Liver (tissue), 9 donors: Measurements from ENCODE around the gene MGRN1. TPM values are rescaled to one million over a fixed set of nuclear protein-coding genes. Genes with fewer than 3 reads are reported as not detected.

Source experiments
- DNase-seq: peaks from one replicate; pipeline ENCODE4 v3.0.0-alpha.2; 2017; ENCODE audit warnings: low spot score
- H3K27ac ChIP-seq, 2 donors: one replicate each; pipeline ENCODE4 v1.7.0; 2013; ENCODE audit warnings: inconsistent platforms in 2 of 2, low read length in 2 of 2, control low read depth in 1 of 2, low read depth in 1 of 2, mild to moderate bottlenecking in 1 of 2
- H3K27me3 ChIP-seq, 4 donors: one replicate each; pipeline versions ENCODE4 v1.6.1 to v1.7.0; 2013; ENCODE audit warnings: low read length in 3 of 4, inconsistent platforms in 1 of 4, mild to moderate bottlenecking in 1 of 4, moderate library complexity in 1 of 4; ENCODE audit not compliant: control insufficient read depth in 4 of 4, insufficient read depth in 4 of 4
- H3K36me3 ChIP-seq, 4 donors: one replicate each; pipeline versions ENCODE4 v1.6.1 to v1.7.0; 2013; ENCODE audit warnings: low read length in 3 of 4, mild to moderate bottlenecking in 3 of 4, low read depth in 1 of 4, moderate library complexity in 1 of 4; ENCODE audit not compliant: control insufficient read depth in 4 of 4, insufficient read depth in 3 of 4
- H3K4me1 ChIP-seq, 4 donors: one replicate each; pipeline versions ENCODE4 v1.6.1 to v1.7.0; 2013; ENCODE audit warnings: low read length in 3 of 4, mild to moderate bottlenecking in 3 of 4, moderate library complexity in 1 of 4; ENCODE audit not compliant: control insufficient read depth in 4 of 4, insufficient read depth in 4 of 4
- H3K4me3 ChIP-seq, 3 donors: one replicate each; pipeline versions ENCODE4 v1.6.1 to v1.7.0; 2013; ENCODE audit warnings: low read length in 3 of 3, control low read depth in 1 of 3, low read depth in 1 of 3, mild to moderate bottlenecking in 1 of 3
- H3K9ac ChIP-seq, 2 donors: one replicate each; pipeline ENCODE4 v1.7.0; 2013; ENCODE audit warnings: low read length in 2 of 2, mild to moderate bottlenecking in 2 of 2, moderate library complexity in 2 of 2, control low read depth in 1 of 2, low read depth in 1 of 2
- H3K9me3 ChIP-seq, 4 donors: one replicate each; pipeline versions ENCODE4 v1.6.1 to v1.7.0; 2013; ENCODE audit warnings: low read length in 3 of 4; ENCODE audit not compliant: control insufficient read depth in 4 of 4
- EGR1 ChIP-seq, 2 donors: IDR thresholded peaks; 2 replicates each; pipeline ENCODE4 v1.6.1; 2016 to 2018; ENCODE audit warnings: antibody characterized with exemption in 2 of 2, low read depth in 2 of 2
- FOXA1 ChIP-seq: IDR thresholded peaks from 2 replicates; pipeline ENCODE4 v1.6.1; 2016; ENCODE audit warnings: antibody characterized with exemption
- GABPA ChIP-seq, 2 donors: IDR thresholded peaks in 1 of 2; conservative IDR thresholded peaks in 1 of 2; 2 replicates each; pipeline ENCODE4 v1.6.1; 2016; ENCODE audit warnings: antibody characterized with exemption in 2 of 2, mild to moderate bottlenecking in 1 of 2, moderate library complexity in 1 of 2
- HNF4A ChIP-seq, 2 donors: conservative IDR thresholded peaks; 2 replicates each; pipeline ENCODE4 v1.6.1; 2016; ENCODE audit warnings: antibody characterized with exemption in 2 of 2, mild to moderate bottlenecking in 2 of 2
- NR2F2 ChIP-seq: IDR thresholded peaks from 2 replicates; pipeline ENCODE4 v1.6.1; 2016; ENCODE audit warnings: antibody characterized with exemption
- RAD21 ChIP-seq, 2 donors: IDR thresholded peaks; 2 replicates each; pipeline ENCODE4 v1.6.1; 2016; ENCODE audit warnings: antibody characterized with exemption in 2 of 2, mild to moderate bottlenecking in 2 of 2
- RXRA ChIP-seq, 2 donors: IDR thresholded peaks; 2 replicates each; pipeline ENCODE4 v1.6.1; 2017 to 2018; ENCODE audit warnings: antibody characterized with exemption in 2 of 2, mild to moderate bottlenecking in 1 of 2
- SP1 ChIP-seq: IDR thresholded peaks from 2 replicates; pipeline ENCODE4 v1.6.1; 2018; ENCODE audit warnings: antibody characterized with exemption, mild to moderate bottlenecking
- TAF1 ChIP-seq: conservative IDR thresholded peaks from 2 replicates; pipeline ENCODE4 v1.6.1; 2016; ENCODE audit warnings: antibody characterized with exemption, mild to moderate bottlenecking
- YY1 ChIP-seq: IDR thresholded peaks from 2 replicates; pipeline ENCODE4 v1.6.1; 2016; ENCODE audit warnings: antibody characterized with exemption, mild to moderate bottlenecking
- WGBS: extraction: QIAGEN DNeasy Blood & Tissue Kit; methylation state at CpG from one replicate; pipeline ENCODE4 v1.1.7; 2013; 5-methylcytosine and 5-hydroxymethylcytosine counted together
- polyA plus RNA-seq, 2 donors: library from polyadenylated mRNA; stranded (reverse) in 1 of 2; unstranded in 1 of 2; fragments of 200-250 nt in 1 of 2; fragments of >200 nt in 1 of 2; fragmentation: Nextera tagmentation in 1 of 2; extraction: Ambion mirVana in 1 of 2; gene quantifications; one replicate each; pipeline versions ENCODE4 v1.2.1 to v1.2.3, GENCODE V29; 2013 to 2015
- total RNA-seq, 2 donors: library from RNA; depleted of rRNA; stranded (reverse); fragments of >200 nt; gene quantifications; one replicate each; pipeline ENCODE4 v1.2.3, GENCODE V29; 2014
- TF ChIP-seq, protein P1 (sequence below): IDR thresholded peaks from 2 replicates; pipeline ENCODE4 v1.6.1; 2016; ENCODE audit warnings: antibody characterized with exemption, mild to moderate bottlenecking
- TF ChIP-seq, protein P2 (sequence below): IDR thresholded peaks from 2 replicates; pipeline ENCODE4 v1.6.1; 2016; ENCODE audit warnings: antibody characterized with exemption
- TF ChIP-seq, protein P3 (sequence below): fragments of 150-350 bp; IDR thresholded peaks from 2 replicates; pipeline ENCODE4 v1.5.1; 2017; ENCODE audit warnings: improper control_type of control experiment, low read depth, low read length; ENCODE audit not compliant: missing input control
- TF ChIP-seq, protein P4 (sequence below): IDR thresholded peaks from 2 replicates; pipeline ENCODE4 v1.6.1; 2016; ENCODE audit warnings: antibody characterized with exemption
- donor health status: healthy.
- donor health status: healthy.
- donor health status: healthy.
- donor health status: healthy.
- donor health status: healthy.

Gene MGRN1
- total and polyA plus RNA-seq, 4 donors, result 15.9 to 35.7 (median 25.9) TPM

DNA sequence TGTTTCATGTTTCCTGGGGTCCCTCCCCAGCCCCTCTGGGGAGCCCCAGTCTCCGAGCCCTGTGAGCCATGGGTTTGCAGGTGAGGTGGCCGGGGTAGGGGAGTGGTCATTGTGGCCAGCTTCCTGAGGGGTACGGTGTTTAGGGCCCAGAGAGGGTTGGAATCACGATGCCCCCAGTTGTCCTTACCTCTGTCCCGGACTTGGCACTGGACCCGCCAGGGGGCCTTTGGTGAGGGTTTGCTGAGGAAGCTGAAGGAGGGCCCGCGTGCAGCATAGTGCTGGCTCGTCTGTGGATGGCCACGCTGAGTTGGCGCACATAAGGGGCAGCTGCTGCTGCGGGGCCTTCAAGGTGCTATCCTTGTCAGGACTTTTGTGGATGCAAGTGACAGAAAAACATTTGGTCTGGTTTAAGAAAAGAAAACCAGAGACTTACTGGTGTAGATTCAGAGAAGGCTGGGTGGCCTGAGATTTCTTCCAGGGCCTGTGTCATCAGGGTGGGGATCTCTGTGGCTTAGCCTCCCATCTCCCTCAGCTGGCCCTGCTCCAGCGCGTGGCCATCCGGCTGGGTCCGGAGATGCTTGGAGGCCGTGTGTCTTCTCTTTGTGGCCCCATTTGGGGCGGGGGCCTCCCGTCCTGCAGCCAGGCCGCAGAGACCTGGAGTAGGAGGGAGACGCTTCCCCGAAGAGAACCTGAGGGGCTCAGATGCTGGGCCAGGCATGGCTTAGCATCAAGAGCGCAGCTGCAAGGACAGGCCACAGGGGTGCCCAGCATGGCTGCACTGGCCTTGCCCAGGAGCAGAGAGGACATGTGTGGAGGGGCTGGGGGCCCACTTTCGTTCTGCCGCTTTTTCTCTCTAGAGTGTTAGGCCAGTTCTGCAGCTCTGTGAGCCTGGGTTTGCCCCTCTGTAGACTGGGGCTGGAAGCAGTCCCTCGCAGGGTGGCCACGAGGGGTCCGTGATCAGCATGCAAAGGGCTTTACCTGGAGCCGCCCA is 35.0 kb downstream of the MGRN1 start:
- H3K4me3 ChIP-seq, result no peak overlapping the region
- peaks cover 0 to 19% (median 11%) of the 10 kb centered on the region in 4 donors for H3K36me3 ChIP-seq
- no peak overlapping the region for H3K27ac ChIP-seq
- H3K9me3 ChIP-seq, result no peaks in the 10 kb centered on the region
- DNase-seq, result no peak
- WGBS, result 97% methylated on average over 29 of the region's 29 CpGs
- TF ChIP-seq EGR1 (IDR thresholded peaks at IDR 0.05; ENCODE audit: low read depth in 2 of 2), result no peak
- no peak for TF ChIP-seq RAD21 (IDR thresholded peaks at IDR 0.05)
- TF ChIP-seq SP1, result no peak
- TF ChIP-seq, protein P1, sequence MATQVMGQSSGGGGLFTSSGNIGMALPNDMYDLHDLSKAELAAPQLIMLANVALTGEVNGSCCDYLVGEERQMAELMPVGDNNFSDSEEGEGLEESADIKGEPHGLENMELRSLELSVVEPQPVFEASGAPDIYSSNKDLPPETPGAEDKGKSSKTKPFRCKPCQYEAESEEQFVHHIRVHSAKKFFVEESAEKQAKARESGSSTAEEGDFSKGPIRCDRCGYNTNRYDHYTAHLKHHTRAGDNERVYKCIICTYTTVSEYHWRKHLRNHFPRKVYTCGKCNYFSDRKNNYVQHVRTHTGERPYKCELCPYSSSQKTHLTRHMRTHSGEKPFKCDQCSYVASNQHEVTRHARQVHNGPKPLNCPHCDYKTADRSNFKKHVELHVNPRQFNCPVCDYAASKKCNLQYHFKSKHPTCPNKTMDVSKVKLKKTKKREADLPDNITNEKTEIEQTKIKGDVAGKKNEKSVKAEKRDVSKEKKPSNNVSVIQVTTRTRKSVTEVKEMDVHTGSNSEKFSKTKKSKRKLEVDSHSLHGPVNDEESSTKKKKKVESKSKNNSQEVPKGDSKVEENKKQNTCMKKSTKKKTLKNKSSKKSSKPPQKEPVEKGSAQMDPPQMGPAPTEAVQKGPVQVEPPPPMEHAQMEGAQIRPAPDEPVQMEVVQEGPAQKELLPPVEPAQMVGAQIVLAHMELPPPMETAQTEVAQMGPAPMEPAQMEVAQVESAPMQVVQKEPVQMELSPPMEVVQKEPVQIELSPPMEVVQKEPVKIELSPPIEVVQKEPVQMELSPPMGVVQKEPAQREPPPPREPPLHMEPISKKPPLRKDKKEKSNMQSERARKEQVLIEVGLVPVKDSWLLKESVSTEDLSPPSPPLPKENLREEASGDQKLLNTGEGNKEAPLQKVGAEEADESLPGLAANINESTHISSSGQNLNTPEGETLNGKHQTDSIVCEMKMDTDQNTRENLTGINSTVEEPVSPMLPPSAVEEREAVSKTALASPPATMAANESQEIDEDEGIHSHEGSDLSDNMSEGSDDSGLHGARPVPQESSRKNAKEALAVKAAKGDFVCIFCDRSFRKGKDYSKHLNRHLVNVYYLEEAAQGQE, result no peak
- no peak for TF ChIP-seq TAF1
- no peak overlapping the region for H3K9ac ChIP-seq
- peaks cover 11 to 35% (median 24%) of the 10 kb centered on the region in 4 donors for H3K4me1 ChIP-seq
- no peaks in the 10 kb centered on the region for H3K27me3 ChIP-seq

DNA sequence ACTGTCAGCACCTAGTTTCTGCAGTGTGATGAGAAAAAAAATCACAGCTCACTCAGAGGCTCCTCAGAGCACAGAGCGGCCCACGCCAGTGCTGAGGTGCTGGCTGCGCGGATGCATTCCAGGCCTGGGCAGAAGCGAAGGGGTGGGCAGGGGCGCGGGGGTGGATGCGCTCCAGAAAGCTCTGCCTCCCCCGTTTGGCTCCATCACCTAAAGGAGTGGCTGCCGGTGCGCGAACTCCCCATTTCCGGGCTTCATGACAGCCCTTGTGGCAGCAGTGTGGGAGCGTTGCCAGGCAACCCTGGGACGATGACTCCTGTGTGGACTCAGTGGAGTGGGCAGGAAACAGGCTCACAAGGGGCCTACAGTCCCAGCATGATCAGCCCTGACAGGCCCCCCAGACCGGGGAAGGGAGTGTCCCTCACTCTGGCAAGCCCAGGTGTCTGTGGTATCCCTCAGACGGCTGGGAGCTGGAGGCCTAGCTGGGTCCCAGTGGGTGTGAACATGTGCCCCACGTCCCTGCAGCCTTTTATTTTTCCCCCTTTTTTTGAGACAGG is 35.9 kb downstream of the MGRN1 start:
- no peak overlapping the region for H3K9ac ChIP-seq
- H3K4me3 ChIP-seq, result no peak overlapping the region
- no peak for TF ChIP-seq HNF4A (conservative IDR thresholded peaks at IDR 0.05)
- TF ChIP-seq, protein P2, sequence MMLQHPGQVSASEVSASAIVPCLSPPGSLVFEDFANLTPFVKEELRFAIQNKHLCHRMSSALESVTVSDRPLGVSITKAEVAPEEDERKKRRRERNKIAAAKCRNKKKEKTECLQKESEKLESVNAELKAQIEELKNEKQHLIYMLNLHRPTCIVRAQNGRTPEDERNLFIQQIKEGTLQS, result no peak
- TF ChIP-seq RAD21 (IDR thresholded peaks at IDR 0.05), result no peak
- peaks cover 0 to 14% (median 9%) of the 10 kb centered on the region in 4 donors for H3K36me3 ChIP-seq
- 54% methylated on average over 18 of the region's 18 CpGs for WGBS
- DNase-seq, result peak; percentile 49
- H3K9me3 ChIP-seq, result no peaks in the 10 kb centered on the region
- H3K4me1 ChIP-seq, result peaks cover 15 to 42% (median 28%) of the 10 kb centered on the region in 4 donors
- peak overlapping the region in 1 of 2 donors; percentile 53 for H3K27ac ChIP-seq
- H3K27me3 ChIP-seq, result no peaks in the 10 kb centered on the region

DNA sequence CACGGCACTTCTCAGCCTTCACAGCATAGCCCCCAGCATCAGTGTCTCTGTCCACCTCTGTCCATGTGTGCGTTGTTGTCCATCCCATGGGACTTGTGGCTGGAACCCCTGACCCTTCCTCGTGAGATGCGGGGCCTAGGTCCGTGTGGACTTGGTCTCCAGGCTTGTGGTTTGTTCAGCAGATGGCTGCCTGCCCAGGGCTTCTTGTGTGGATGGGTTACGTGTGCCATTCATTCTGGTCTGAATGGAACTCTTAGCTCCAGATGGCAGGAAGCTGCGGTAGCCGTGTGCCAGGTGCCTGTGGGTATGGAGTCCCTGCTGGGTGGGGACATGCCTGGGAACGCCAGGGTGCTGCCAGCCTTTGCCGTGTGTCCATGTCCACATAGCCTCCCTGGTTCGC is 37.0 kb downstream of the MGRN1 start:
- peaks cover 0 to 9% (median 5%) of the 10 kb centered on the region in 4 donors for H3K36me3 ChIP-seq
- DNase-seq, result no peak
- peak overlapping the region; percentile 32 for H3K27ac ChIP-seq
- no peaks in the 10 kb centered on the region for H3K27me3 ChIP-seq
- WGBS, result 72% methylated on average over 11 of the region's 11 CpGs
- peaks cover 18 to 53% (median 35%) of the 10 kb centered on the region in 4 donors for H3K4me1 ChIP-seq
- TF ChIP-seq, protein P3, sequence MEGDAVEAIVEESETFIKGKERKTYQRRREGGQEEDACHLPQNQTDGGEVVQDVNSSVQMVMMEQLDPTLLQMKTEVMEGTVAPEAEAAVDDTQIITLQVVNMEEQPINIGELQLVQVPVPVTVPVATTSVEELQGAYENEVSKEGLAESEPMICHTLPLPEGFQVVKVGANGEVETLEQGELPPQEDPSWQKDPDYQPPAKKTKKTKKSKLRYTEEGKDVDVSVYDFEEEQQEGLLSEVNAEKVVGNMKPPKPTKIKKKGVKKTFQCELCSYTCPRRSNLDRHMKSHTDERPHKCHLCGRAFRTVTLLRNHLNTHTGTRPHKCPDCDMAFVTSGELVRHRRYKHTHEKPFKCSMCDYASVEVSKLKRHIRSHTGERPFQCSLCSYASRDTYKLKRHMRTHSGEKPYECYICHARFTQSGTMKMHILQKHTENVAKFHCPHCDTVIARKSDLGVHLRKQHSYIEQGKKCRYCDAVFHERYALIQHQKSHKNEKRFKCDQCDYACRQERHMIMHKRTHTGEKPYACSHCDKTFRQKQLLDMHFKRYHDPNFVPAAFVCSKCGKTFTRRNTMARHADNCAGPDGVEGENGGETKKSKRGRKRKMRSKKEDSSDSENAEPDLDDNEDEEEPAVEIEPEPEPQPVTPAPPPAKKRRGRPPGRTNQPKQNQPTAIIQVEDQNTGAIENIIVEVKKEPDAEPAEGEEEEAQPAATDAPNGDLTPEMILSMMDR, result no peak
- TF ChIP-seq RXRA (IDR thresholded peaks at IDR 0.05), result no peak
- TF ChIP-seq SP1, result no peak
- no peak for TF ChIP-seq HNF4A (conservative IDR thresholded peaks at IDR 0.05)
- TF ChIP-seq TAF1, result no peak
- TF ChIP-seq, protein P2, result no peak
- no peak for TF ChIP-seq FOXA1
- TF ChIP-seq, protein P1, result no peak
- TF ChIP-seq RAD21 (IDR thresholded peaks at IDR 0.05), result no peak
- TF ChIP-seq GABPA (IDR thresholded peaks at IDR 0.05 in 1 of 2, conservative IDR thresholded peaks at IDR 0.05 in 1 of 2), result no peak
- TF ChIP-seq NR2F2, result no peak
- no peak for TF ChIP-seq YY1
- TF ChIP-seq, protein P4, sequence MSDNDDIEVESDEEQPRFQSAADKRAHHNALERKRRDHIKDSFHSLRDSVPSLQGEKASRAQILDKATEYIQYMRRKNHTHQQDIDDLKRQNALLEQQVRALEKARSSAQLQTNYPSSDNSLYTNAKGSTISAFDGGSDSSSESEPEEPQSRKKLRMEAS, result no peak
- H3K4me3 ChIP-seq, result no peak overlapping the region
- H3K9me3 ChIP-seq, result no peaks in the 10 kb centered on the region
- no peak overlapping the region for H3K9ac ChIP-seq
